ENCODE results near the gene CRLF2.

Gene CRLF2

GRCh38 chrX:1215123-1215823 lies 2.8 kb upstream of the CRLF2 start:
- no peak for DNase-seq
- no peaks in the 10 kb centered on the region for H3K27me3 ChIP-seq
- no peaks in the 10 kb centered on the region for H3K9me3 ChIP-seq
- no peak overlapping the region for H3K4me3 ChIP-seq (ENCODE audit: low read depth, low read length)
- H3K36me3 ChIP-seq: no peaks in the 10 kb centered on the region
- no peaks in the 10 kb centered on the region for H3K4me1 ChIP-seq
- TF ChIP-seq CTCF (IDR thresholded peaks at IDR 0.05; ENCODE audit: low read depth, low read length): no peak

- Histone ChIP-seq H3K27me3 (no peaks in the 10 kb centered on the region), H3K4me1 (no peaks in the 10 kb centered on the region), H3K36me3 (no peaks in the 10 kb centered on the region), H3K9me3 (no peaks in the 10 kb centered on the region), H3K4me3 (ENCODE audit: low read depth, low read length) (no peak overlapping the region)
- TF ChIP-seq CTCF (IDR thresholded peaks at IDR 0.05; ENCODE audit: low read depth, low read length): no peak
- no peak for DNase-seq
Measured at GRCh38 chrX:1213971-1214370, 1.5 kb upstream of the CRLF2 start.

GRCh38 chrX:1210844-1211243 lies 1.6 kb downstream of the CRLF2 start:
- no peak for TF ChIP-seq CTCF (IDR thresholded peaks at IDR 0.05; ENCODE audit: low read depth, low read length)
- H3K9me3 ChIP-seq: no peaks in the 10 kb centered on the region
- H3K36me3 ChIP-seq: no peaks in the 10 kb centered on the region
- H3K4me3 ChIP-seq (ENCODE audit: low read depth, low read length): no peak overlapping the region
- H3K27me3 ChIP-seq: no peaks in the 10 kb centered on the region
- no peaks in the 10 kb centered on the region for H3K4me1 ChIP-seq
- no peak for DNase-seq

- Histone ChIP-seq H3K9me3 (no peaks in the 10 kb centered on the region), H3K4me3 (ENCODE audit: low read depth, low read length) (no peak overlapping the region), H3K4me1 (no peaks in the 10 kb centered on the region), H3K36me3 (no peaks in the 10 kb centered on the region), H3K27me3 (no peaks in the 10 kb centered on the region)
- no peak for DNase-seq
- TF ChIP-seq CTCF (IDR thresholded peaks at IDR 0.05; ENCODE audit: low read depth, low read length): no peak
Measured at GRCh38 chrX:1207496-1208025, 4.9 kb downstream of the CRLF2 start.

- H3K27me3 ChIP-seq: no peaks in the 10 kb centered on the region
- TF ChIP-seq CTCF (IDR thresholded peaks at IDR 0.05; ENCODE audit: low read depth, low read length): no peak
- H3K9me3 ChIP-seq: no peaks in the 10 kb centered on the region
- no peak for DNase-seq
- no peaks in the 10 kb centered on the region for H3K4me1 ChIP-seq
- no peak overlapping the region for H3K4me3 ChIP-seq (ENCODE audit: low read depth, low read length)
- H3K36me3 ChIP-seq: no peaks in the 10 kb centered on the region
Measured at GRCh38 chrX:1205681-1206611, 6.5 kb downstream of the CRLF2 start.
